HG02884 (cell line): Measurements from ENCODE around the gene TOPBP1.
"Not testable (repeated sequence)": the region's sequence is repeated elsewhere in the genome, so short reads cannot be mapped to it uniquely, and the experiment has no call there.

Experiments used
- ATAC-seq: cut with Tn5 transposase; IDR thresholded peaks from one replicate; pipeline ENCODE4 v1.9.1; 2021; ENCODE audit warnings: mild to moderate bottlenecking, moderate library complexity; ENCODE audit not compliant: unreplicated experiment

The TOPBP1 gene

DNA sequence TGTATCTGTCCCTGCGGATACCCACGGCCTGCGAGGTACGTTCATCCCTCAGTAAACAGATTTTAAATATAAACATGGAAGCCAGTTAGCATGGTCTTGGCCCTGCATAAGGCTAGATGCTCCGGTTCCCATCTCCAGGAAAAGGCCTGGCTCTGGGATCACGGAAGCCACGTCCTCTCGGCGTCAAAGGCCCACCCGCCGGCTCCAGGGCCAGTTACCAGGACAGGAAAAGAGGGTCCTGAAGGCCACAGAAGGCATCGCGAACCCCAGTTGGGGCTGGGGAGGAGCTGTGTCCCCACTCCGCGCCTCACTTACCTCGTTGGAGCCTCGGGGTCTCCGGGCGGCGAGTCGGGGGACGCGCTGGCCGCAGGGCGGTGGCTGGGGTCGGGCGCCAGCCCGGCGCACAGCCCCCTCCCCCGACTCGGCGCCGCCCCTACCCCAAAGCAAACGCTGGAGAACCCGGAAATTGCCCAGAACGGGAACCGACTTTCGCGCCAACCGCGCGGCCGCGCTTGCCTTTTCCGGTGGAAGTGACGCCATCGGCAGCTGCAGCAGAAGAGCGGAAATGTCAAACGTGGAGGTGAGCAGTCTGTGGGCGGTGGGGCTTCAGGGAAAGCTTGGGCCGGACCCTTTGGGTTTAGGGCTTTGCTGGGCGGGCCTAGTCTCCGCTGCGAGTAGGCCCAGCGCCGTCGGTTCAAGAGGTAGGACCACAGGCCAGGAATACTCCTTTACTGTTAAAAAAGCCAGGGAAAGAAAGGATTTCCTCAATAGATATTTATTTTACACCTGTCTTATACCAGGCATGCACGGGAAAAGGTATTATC, at the start of gene TOPBP1:
Gene TOPBP1 (minus strand): TSS at position 488 of the 824 bp plus-strand sequence. CDS start 814 bp downstream, outside the sequence.
- peak; percentile 93 for ATAC-seq

DNA sequence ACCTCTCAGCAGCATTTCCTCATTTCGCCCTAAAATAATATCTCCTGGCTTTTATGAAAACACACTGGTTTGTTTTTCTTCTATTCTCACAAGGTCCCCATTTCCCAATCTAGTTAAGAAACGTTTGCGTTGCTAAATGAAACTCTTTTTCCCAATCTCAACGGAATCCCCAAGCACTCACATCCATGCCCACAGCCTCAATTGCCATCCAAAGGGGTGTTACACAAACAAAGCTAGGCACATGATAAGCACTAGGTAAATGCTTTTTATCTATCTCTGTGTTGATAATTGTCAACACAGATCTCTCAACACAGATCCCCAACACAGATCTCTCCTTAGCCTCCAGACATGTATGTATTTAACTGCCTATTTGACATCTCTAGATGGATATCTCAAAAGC, 49.3 kb upstream of the TOPBP1 start:
- no peak for ATAC-seq

GRCh38 chr3:133709139-133709750, 47.5 kb upstream of the TOPBP1 start:
- no peak for ATAC-seq

DNA sequence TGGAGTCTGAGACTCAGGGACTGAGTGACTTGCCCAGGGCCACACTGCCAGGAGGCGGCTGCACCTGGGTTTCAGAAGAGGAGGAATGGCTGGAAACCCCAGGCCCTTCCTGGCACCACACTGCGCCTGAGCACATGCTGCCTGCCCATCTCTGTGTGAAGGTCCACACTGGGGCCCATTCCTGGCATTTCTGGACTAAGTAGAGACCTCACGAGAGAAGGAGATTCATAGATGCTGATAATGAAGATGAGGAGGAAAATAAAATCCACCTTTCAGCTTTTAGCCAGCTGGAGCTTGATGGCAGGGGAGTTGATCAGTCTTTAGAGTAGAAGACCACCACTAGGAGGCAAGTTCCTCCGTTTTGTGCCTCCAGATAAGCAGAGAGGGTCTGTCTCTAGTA, 44.3 kb upstream of the TOPBP1 start:
- no peak for ATAC-seq

DNA sequence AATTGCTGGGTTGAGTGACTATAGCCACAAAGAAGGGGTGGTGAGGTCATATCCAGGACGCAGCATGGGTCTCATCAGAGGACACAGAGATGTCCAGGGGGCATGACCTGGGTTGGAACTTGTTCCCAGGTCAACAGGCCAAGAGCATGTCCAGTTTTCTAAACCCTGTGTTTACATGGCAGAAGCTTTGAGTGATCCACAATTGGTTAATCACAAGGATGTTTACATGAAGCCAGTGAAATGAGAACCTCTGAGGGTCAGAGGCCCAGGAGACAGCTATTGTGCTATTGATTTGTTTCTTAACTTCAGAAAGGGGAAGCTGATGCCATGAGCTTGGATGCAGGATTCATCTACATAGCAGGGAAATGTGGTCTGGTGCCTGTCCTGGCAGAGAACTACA, 42.2 kb upstream of the TOPBP1 start:
- no peak for ATAC-seq

- no peak for ATAC-seq
Measured at GRCh38 chr3:133701435-133702358, 40.0 kb upstream of the TOPBP1 start.

DNA sequence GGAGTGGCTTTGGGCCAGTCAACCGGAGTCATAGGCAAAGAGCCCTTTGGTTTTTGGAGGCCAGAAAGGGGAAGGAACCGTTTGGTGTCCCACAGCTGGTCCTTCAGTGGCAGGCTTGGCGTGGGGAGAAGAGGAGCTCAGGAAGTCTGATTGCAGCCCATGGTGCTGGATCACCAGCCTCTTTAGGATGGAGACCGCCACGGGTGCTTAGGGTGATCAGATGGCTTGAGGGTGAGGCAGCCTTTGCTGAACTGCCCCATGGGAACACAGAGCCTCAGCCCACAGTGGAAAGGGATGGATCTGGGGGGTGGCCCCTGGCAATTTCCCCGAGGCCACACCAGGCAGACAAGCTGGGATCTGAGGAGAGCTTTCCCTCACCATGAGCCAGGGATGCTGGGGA, 38.6 kb upstream of the TOPBP1 start:
- no peak for ATAC-seq

- ATAC-seq: no peak
Measured at GRCh38 chr3:133699903-133700302, 38.2 kb upstream of the TOPBP1 start.

- no peak for ATAC-seq
Measured at GRCh38 chr3:133699467-133699866, 37.7 kb upstream of the TOPBP1 start.

DNA sequence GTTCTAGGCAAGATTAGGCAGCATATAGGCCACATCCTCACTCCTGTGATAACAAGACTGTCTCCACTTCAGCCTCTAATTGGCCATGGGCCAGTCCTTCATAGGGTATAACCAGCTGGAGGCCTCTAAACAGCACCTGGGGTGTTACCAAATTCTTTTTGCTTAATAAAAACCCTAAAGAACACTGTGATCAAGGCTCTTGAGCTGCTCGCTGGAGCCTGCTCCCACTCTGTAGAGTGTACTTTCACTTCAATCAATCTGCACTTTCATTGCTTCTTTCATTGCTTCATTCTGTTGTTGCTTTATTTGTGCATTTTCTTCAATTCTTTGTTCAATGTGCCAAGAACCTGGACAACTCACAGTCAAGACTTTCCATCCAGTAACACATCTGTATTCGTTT, 36.2 kb upstream of the TOPBP1 start:
- no peak for ATAC-seq

- ATAC-seq: no peak
Measured at GRCh38 chr3:133695560-133696171, 33.9 kb upstream of the TOPBP1 start.

DNA sequence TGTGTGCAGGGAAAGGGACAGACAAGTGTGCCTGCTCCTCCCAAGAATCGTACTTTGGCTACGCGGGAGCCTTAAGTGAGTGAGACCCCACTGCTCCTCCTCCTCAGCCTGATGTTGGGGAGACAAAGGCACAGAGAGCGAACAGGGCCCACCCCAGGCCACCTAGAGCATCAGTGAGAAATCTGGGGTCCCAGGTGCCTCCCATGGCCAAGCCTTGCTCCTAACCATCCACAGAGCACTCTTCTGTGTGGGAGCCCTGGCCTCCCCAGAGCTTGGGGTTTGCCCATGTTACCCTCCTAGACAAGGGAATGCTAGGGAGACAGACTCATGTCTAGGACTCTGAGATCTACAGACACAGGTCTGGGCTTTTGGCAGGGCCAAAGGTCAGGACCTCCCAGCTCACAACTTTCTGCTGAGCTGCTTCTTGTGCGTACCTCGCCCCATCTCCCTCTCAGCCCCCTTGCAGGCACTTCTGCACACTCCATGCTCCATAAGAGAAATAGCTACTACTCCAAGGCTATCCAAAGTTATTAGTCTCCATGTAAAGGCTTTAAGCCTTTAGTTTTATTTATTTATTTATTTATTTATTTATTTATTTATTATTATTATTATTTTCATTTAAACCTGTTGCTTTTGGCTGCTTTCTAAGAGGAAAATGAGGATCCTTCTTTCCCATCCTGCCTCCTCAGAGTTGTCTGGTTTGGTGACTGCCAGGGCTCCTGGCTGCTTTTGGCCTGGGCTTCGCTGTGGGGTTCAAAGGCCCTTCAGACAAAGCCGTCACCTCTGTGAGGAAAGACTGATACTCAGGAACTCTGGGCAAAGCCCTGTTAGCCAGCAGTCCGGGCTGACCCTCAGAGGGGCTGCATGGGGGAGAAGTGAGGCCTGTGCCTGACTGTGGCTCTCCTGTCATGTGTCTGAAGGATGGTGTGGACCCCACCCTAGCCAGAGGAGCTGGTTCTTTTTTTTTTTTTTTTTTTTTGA, 32.8 kb upstream of the TOPBP1 start:
- ATAC-seq: no peak

DNA sequence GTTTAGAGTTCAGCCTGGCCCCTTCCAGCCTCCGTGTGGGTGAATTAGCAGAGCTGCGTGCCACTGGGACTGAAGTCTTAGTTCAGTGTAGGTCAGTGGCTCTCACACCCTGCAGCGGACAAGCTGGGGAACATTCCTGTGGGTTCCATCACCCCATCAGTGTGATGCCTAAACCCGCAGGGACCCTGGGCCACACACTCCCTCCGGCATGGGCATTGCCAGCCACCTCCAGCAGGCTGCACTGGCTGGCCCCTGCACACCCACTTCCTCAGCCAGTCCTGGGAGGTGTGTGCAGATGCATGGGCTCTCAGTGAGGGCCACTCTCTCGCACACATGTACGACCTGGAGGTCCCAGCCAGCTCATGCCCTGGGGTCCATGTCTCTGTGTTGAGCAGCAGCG, 32.1 kb upstream of the TOPBP1 start:
- ATAC-seq: no peak

GRCh38 chr3:133692759-133693158, 31.0 kb upstream of the TOPBP1 start:
- ATAC-seq: no peak

DNA sequence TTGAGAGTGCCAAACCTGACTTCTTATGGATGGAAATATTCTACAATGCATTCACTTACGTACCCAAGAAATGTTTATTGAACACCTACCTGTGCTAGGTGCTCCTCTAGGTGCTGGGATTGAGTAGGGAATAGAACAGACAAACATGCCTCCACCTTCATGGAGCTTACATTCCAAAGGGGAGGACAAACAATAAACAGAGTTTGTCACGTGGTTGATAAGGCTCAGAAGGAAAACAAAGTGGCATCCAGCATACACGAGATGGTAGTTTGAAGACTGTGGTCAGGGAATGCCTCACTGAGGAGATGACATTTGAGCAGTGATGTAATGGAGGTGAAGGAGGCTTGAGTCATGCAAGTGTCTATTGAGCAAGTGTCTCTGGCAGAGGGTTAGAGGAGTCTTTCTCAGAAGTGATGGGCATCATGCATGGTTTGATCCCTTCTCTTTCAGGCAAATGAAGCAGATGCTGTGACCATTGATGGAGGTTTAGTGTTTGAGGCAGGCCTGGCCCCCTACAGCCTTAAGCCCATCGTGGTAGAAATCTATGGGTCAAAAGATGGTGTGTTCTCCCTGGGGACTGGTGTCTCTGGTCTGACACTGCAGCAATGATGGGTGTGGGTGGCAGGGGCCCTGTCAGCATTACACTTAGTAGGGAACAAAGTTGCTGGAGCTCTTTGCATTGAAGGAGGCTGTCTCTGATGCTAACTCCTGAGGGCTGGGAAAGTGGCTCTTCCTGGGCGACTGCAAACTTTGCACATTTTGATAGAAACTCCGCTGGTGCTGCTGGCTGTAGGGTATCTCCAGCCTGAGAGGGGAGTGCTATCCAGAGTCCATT, 29.7 kb upstream of the TOPBP1 start:
- no peak for ATAC-seq

DNA sequence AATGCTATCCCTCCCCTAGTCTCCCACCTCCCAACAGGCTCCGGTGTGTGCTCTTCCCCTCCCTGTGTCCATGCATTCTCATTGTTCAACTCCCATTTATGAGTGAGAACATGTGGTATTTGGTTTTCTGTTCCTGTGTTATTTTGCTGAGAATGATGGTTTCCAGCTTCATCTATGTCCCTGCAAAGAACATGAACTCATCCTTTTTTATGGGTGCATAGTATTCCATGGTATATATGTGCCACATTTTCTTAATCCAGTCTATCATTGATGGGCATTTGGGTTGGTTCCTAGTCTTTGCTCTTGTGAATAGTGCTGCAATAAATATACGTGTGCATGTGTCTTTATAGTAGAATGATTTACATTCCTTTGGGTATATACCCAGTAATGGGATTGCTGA, 16.3 kb upstream of the TOPBP1 start:
- ATAC-seq: not testable (repeated sequence)

DNA sequence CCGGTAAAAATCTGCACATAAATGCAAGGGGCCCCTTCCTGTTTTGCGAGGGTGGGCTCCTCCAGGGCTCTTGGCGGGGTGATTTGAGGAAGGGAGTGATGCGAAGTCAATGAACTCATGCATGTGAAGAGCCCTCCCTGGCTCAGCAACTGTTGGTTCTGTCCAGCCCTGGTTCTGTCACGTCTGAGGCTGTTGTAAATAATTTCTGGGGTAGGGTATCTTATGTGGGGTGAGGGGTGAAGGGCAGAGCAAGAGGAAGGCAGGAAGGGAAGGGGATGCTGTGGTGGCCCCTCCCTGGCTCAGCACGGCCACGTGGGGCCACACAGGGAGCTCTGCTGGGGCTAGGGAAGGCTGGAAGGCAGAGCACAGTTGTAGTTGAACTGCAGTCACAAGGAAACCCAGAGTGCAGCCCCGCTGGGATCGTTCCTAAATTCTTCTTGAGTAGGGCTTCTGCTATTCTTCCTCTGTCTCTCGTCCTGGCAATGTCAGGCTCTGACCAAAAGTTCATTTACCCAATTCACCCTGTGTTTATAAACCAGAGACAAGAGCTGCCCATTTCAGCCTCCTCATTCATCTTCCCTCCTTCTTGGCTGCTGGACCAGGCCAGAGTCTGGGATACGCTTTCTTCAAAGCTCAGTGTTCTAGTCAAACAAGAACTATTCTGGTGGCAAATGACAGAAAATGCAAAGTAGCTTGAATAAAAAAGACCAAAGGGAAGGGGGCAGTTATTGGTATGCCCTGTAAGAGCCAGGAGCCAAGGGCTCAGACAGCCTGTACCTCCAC, 14.8 kb upstream of the TOPBP1 start:
- no peak for ATAC-seq
